Neuronal stem cell (in vitro differentiated cells): Measurements from ENCODE around the gene GRID1.

Experiments used
- DNase-seq: peaks from one replicate; pipeline ENCODE4 v3.0.0-alpha.2; 2013; ENCODE audit warnings: low spot score
- H2AFZ ChIP-seq: one replicate; pipeline ENCODE4 v1.6.1; 2013; ENCODE audit warnings: mild to moderate bottlenecking, low read length, inconsistent platforms
- H2AK5ac ChIP-seq: 2 replicates; pipeline ENCODE4 v1.6.1; 2013; ENCODE audit warnings: low read depth, mild to moderate bottlenecking, inconsistent platforms, low read length, moderate library complexity, mixed read lengths
- H2BK120ac ChIP-seq: 2 replicates; pipeline ENCODE4 v1.6.1; 2013; ENCODE audit warnings: low read depth, mild to moderate bottlenecking, inconsistent platforms, low read length, moderate library complexity, mixed read lengths
- H2BK12ac ChIP-seq: one replicate; pipeline ENCODE4 v1.6.1; 2013; ENCODE audit warnings: low read length, inconsistent platforms
- H2BK15ac ChIP-seq: 2 replicates; pipeline ENCODE4 v1.6.1; 2013; ENCODE audit warnings: mild to moderate bottlenecking, low read length, inconsistent platforms, mixed read lengths
- H2BK5ac ChIP-seq: one replicate; pipeline ENCODE4 v1.6.1; 2013; ENCODE audit warnings: inconsistent platforms, mild to moderate bottlenecking, low read length, moderate library complexity
- H3K14ac ChIP-seq: one replicate; pipeline ENCODE4 v1.6.1; 2013; ENCODE audit warnings: low read length, inconsistent platforms
- H3K18ac ChIP-seq: 2 replicates; pipeline ENCODE4 v1.6.1; 2013; ENCODE audit warnings: low read length, inconsistent platforms
- H3K23ac ChIP-seq: 2 replicates; pipeline ENCODE4 v1.6.1; 2013; ENCODE audit warnings: low read depth, mild to moderate bottlenecking, mixed read lengths, low read length, inconsistent platforms; ENCODE audit not compliant: poor library complexity
- H3K27ac ChIP-seq: replicated peaks from 3 replicates; pipeline ENCODE4 v1.5.1; 2013; ENCODE audit warnings: low read length, inconsistent platforms
- H3K27me3 ChIP-seq, 3 experiments: 2 replicates each; pipeline ENCODE4 v1.6.1; 2013; ENCODE audit warnings: low read length in 3 of 3, mild to moderate bottlenecking in 2 of 3, inconsistent platforms in 1 of 3, low read depth in 1 of 3, mixed read lengths in 1 of 3, moderate library complexity in 1 of 3; ENCODE audit not compliant: control insufficient read depth in 3 of 3, insufficient read depth in 3 of 3
- H3K36me3 ChIP-seq, 2 donors: replicated peaks in 1 of 2; 2 replicates each; pipeline ENCODE4 v1.6.1; 2013; ENCODE audit warnings: low read length in 2 of 2; ENCODE audit not compliant: control insufficient read depth in 2 of 2, insufficient read depth in 2 of 2
- H3K4ac ChIP-seq: 2 replicates; pipeline ENCODE4 v1.6.1; 2013; ENCODE audit warnings: inconsistent platforms, mild to moderate bottlenecking, low read length, moderate library complexity
- H3K4me1 ChIP-seq, 2 donors: 1 replicate in 1 of 2; 2 replicates in 1 of 2; pipeline ENCODE4 v1.6.1; 2013; ENCODE audit warnings: low read length in 2 of 2, low read depth in 1 of 2; ENCODE audit not compliant: control insufficient read depth in 2 of 2, insufficient read depth in 1 of 2
- H3K4me2 ChIP-seq: one replicate; pipeline ENCODE4 v1.6.1; 2013; ENCODE audit warnings: mild to moderate bottlenecking, low read length, inconsistent platforms; ENCODE audit not compliant: insufficient read depth, poor library complexity, severe bottlenecking
- H3K4me3 ChIP-seq, 2 donors: 2 replicates each; pipeline ENCODE4 v1.5.1; 2013; ENCODE audit warnings: low read length in 2 of 2, mild to moderate bottlenecking in 2 of 2, inconsistent platforms in 1 of 2, moderate library complexity in 1 of 2
- H3K79me1 ChIP-seq: one replicate; pipeline ENCODE4 v1.6.1; 2013; ENCODE audit warnings: low read depth, mild to moderate bottlenecking, inconsistent platforms, low read length, moderate library complexity
- H3K9ac ChIP-seq: one replicate; pipeline ENCODE4 v1.6.1; 2013; ENCODE audit warnings: mild to moderate bottlenecking, low read depth, low read length, inconsistent platforms; ENCODE audit not compliant: poor library complexity
- H3K9me3 ChIP-seq, 2 donors: replicated peaks in 1 of 2; 2 replicates each; pipeline versions ENCODE3 to v1.6.1; 2013; ENCODE audit warnings: low read length in 2 of 2, mild to moderate bottlenecking in 2 of 2, inconsistent platforms in 1 of 2, low read depth in 1 of 2, mixed read lengths in 1 of 2, moderate library complexity in 1 of 2; ENCODE audit not compliant: control insufficient read depth in 2 of 2, insufficient read depth in 1 of 2
- H4K8ac ChIP-seq: one replicate; pipeline ENCODE4 v1.6.1; 2013; ENCODE audit warnings: low read depth, mild to moderate bottlenecking, inconsistent platforms, low read length, moderate library complexity
- H4K91ac ChIP-seq: one replicate; pipeline ENCODE4 v1.6.1; 2013; ENCODE audit warnings: low read length, low read depth, mild to moderate bottlenecking, inconsistent platforms; ENCODE audit not compliant: poor library complexity
- WGBS, 2 donors: extraction: QIAGEN DNeasy Blood & Tissue Kit; methylation state at CpG; one replicate each; pipeline ENCODE4 v1.1.7; 2013; ENCODE audit warnings: missing lambda C conversion rate in 2 of 2, mixed read lengths in 1 of 2; ENCODE audit not compliant: insufficient read length in 2 of 2, insufficient replicate concordance in 1 of 2; ENCODE audit errors: extremely low coverage in 2 of 2; 5-methylcytosine and 5-hydroxymethylcytosine counted together

Gene GRID1

GRCh38 chr10:85667638-85668233 lies 698.9 kb downstream of the GRID1 start:
- no peak overlapping the region for H3K14ac ChIP-seq
- no peak overlapping the region for H4K91ac ChIP-seq
- peaks cover 0 to 10% of the 10 kb centered on the region in 2 donors for H3K4me1 ChIP-seq
- no peaks in the 10 kb centered on the region for H3K27me3 ChIP-seq
- H2AK5ac ChIP-seq, result no peak overlapping the region
- no peak for DNase-seq
- no peak overlapping the region for H2BK12ac ChIP-seq
- H3K9me3 ChIP-seq, result peaks cover 0 to 2% of the 10 kb centered on the region in 2 donors
- WGBS, 2 donors, result no CpG with 5 or more reads among the region's 5 CpGs
- H2BK5ac ChIP-seq, result no peak overlapping the region
- H3K18ac ChIP-seq, result no peak overlapping the region
- no peaks in the 10 kb centered on the region for H3K36me3 ChIP-seq
- H3K4ac ChIP-seq, result no peak overlapping the region
- H3K4me3 ChIP-seq, result no peak overlapping the region
- H3K4me2 ChIP-seq, result no peak overlapping the region
- H2AFZ ChIP-seq, result no peak overlapping the region
- H3K79me1 ChIP-seq, result no peaks in the 10 kb centered on the region
- no peak overlapping the region for H3K9ac ChIP-seq
- H2BK15ac ChIP-seq, result no peak overlapping the region
- H4K8ac ChIP-seq, result no peak overlapping the region
- H3K23ac ChIP-seq, result no peak overlapping the region
- H2BK120ac ChIP-seq, result no peak overlapping the region
- no peak overlapping the region for H3K27ac ChIP-seq

DNA sequence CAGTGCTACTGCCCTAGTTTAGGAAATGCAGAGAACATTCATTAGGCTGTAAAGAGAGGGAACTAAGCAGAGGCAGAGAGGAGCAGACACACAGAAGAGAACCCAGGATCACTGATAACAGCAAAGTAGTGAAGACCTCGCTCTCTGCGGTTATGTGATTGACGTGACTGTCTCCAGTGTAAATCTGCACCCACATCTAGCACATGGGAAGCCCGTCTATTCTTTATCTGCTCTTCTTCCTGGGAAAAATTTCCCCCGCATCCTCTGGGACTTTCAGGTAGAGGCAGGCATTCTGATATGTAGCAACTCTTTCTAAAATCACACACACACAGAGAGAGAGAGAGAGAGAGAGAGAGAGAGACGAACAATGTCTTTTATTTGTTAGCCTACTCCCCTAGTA lies 699.6 kb downstream of the GRID1 start:
- Histone ChIP-seq H3K4me2 (no peak overlapping the region), H3K4me3 (no peak overlapping the region), H3K18ac (no peak overlapping the region), H2AK5ac (no peak overlapping the region), H3K27ac (no peak overlapping the region), H3K27me3 (no peaks in the 10 kb centered on the region), H3K4me1 (peaks cover 0 to 10% of the 10 kb centered on the region in 2 donors), H3K23ac (no peak overlapping the region), H2BK15ac (no peak overlapping the region), H2AFZ (no peak overlapping the region), H3K79me1 (no peaks in the 10 kb centered on the region), H3K14ac (no peak overlapping the region), H3K9ac (no peak overlapping the region), H2BK120ac (no peak overlapping the region), H3K4ac (no peak overlapping the region), H4K8ac (no peak overlapping the region), H3K9me3 (peaks cover 0 to 4% of the 10 kb centered on the region in 2 donors), H3K36me3 (no peaks in the 10 kb centered on the region), H4K91ac (no peak overlapping the region), H2BK12ac (no peak overlapping the region), H2BK5ac (no peak overlapping the region)
- whole genome bisulfite sequencing, 2 donors, result no CpG with 5 or more reads among the region's 6 CpGs
- no peak for DNase-seq

DNA sequence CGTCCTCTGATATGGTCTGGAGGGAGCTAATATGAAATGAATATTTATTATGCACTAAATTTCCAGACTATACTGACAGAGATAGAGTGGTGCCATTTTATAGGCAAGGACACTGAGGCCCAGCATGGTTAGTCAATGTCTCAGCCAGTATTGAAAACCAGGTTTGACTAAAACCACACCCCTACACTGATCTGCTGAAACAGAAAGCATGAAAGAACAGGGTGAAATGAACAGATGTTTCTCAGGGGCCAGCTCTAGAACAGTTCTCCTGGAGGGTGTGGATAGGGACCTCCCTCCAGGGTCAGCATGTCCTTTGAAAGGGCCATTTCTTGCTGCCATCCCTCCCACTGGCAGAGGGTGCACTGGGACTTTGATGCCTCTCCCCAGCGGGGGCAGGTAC lies 700.5 kb downstream of the GRID1 start:
- H3K9ac ChIP-seq, result no peak overlapping the region
- H2BK12ac ChIP-seq, result no peak overlapping the region
- H3K18ac ChIP-seq, result no peak overlapping the region
- no peak overlapping the region for H2AK5ac ChIP-seq
- no peak overlapping the region for H4K8ac ChIP-seq
- no peak overlapping the region for H3K27ac ChIP-seq
- H3K79me1 ChIP-seq, result no peaks in the 10 kb centered on the region
- H3K4ac ChIP-seq, result no peak overlapping the region
- H2BK15ac ChIP-seq, result no peak overlapping the region
- H3K4me3 ChIP-seq, result no peak overlapping the region
- no peak overlapping the region for H2BK120ac ChIP-seq
- H2AFZ ChIP-seq, result no peak overlapping the region
- no CpG with 5 or more reads among the region's 2 CpGs for WGBS, 2 donors
- H3K9me3 ChIP-seq, result peaks cover 0 to 4% of the 10 kb centered on the region in 2 donors
- H3K4me2 ChIP-seq, result no peak overlapping the region
- no peak overlapping the region for H3K23ac ChIP-seq
- H3K36me3 ChIP-seq, result no peaks in the 10 kb centered on the region
- H3K27me3 ChIP-seq, result no peaks in the 10 kb centered on the region
- H3K14ac ChIP-seq, result no peak overlapping the region
- H3K4me1 ChIP-seq, result peaks cover 0 to 10% of the 10 kb centered on the region in 2 donors
- no peak overlapping the region for H2BK5ac ChIP-seq
- no peak overlapping the region for H4K91ac ChIP-seq
- DNase-seq, result no peak

- no peak overlapping the region for H2BK12ac ChIP-seq
- H2AFZ ChIP-seq, result no peak overlapping the region
- H3K23ac ChIP-seq, result no peak overlapping the region
- H2BK120ac ChIP-seq, result no peak overlapping the region
- H3K9ac ChIP-seq, result no peak overlapping the region
- peaks cover 0 to 3% of the 10 kb centered on the region in 2 donors for H3K9me3 ChIP-seq
- no peak overlapping the region for H2AK5ac ChIP-seq
- no peak overlapping the region for H3K18ac ChIP-seq
- H3K4me2 ChIP-seq, result no peak overlapping the region
- no peak for DNase-seq
- H4K91ac ChIP-seq, result no peak overlapping the region
- peaks cover 0 to 10% of the 10 kb centered on the region in 2 donors for H3K4me1 ChIP-seq
- H3K79me1 ChIP-seq, result no peaks in the 10 kb centered on the region
- H3K27me3 ChIP-seq, result no peaks in the 10 kb centered on the region
- H2BK5ac ChIP-seq, result no peak overlapping the region
- no peak overlapping the region for H3K4ac ChIP-seq
- no peaks in the 10 kb centered on the region for H3K36me3 ChIP-seq
- H3K14ac ChIP-seq, result no peak overlapping the region
- H4K8ac ChIP-seq, result no peak overlapping the region
- no peak overlapping the region for H3K27ac ChIP-seq
- no peak overlapping the region for H2BK15ac ChIP-seq
- WGBS, 2 donors, result no CpG with 5 or more reads among the region's 6 CpGs
- H3K4me3 ChIP-seq, result no peak overlapping the region
These were observed 700.9 kb downstream of the GRID1 start for GRCh38 chr10:85665681-85666080.
